Stimulated activated CD4-positive, alpha-beta T cell treated with anti-CD3 and anti-CD28 coated beads, Interleukin-4, amount 100 ng/mL, for 24 hours (primary cell): Measurements from ENCODE around the gene CYP4B1.

Source experiments
- DNase-seq: peaks from one replicate; pipeline ENCODE4 v3.0.0-alpha.2; 2020

CYP4B1 gene

GRCh38 chr1:46797696-46798470, 963 bp upstream of the CYP4B1 start:
- no peak for DNase-seq

- no peak for DNase-seq
Observed at GRCh38 chr1:46800742-46801141, 1.9 kb downstream of the CYP4B1 start.

- DNase-seq = no peak
Observed at GRCh38 chr1:46801323-46802055, 2.6 kb downstream of the CYP4B1 start.

- no peak for DNase-seq
Observed at GRCh38 chr1:46802081-46802480, 3.2 kb downstream of the CYP4B1 start.

- no peak for DNase-seq
Observed at GRCh38 chr1:46802901-46803574, 4.2 kb downstream of the CYP4B1 start.

GRCh38 chr1:46804027-46804889, 5.4 kb downstream of the CYP4B1 start:
- DNase-seq = no peak

- DNase-seq = no peak
Observed at GRCh38 chr1:46804926-46805325, 6.1 kb downstream of the CYP4B1 start.

- DNase-seq = no peak
Observed at GRCh38 chr1:46805755-46806154, 6.9 kb downstream of the CYP4B1 start.

GRCh38 chr1:46806196-46807020, 7.6 kb downstream of the CYP4B1 start:
- no peak for DNase-seq

GRCh38 chr1:46807046-46807972, 8.5 kb downstream of the CYP4B1 start:
- DNase-seq = no peak

- no peak for DNase-seq
Observed at GRCh38 chr1:46809071-46809470, 10.2 kb downstream of the CYP4B1 start.

- DNase-seq = no peak
Observed at GRCh38 chr1:46809904-46810303, 11.1 kb downstream of the CYP4B1 start.

- no peak for DNase-seq
Observed at GRCh38 chr1:46810596-46810995, 11.8 kb downstream of the CYP4B1 start.

- no peak for DNase-seq
Observed at GRCh38 chr1:46811053-46811452, 12.2 kb downstream of the CYP4B1 start.

GRCh38 chr1:46812065-46812963, 13.5 kb downstream of the CYP4B1 start:
- DNase-seq = no peak

- DNase-seq = no peak
Observed at GRCh38 chr1:46812996-46813857, 14.4 kb downstream of the CYP4B1 start.

- DNase-seq = no peak
Observed at GRCh38 chr1:46813858-46814396, 15.1 kb downstream of the CYP4B1 start.

- no peak for DNase-seq
Observed at GRCh38 chr1:46815133-46815532, 16.3 kb downstream of the CYP4B1 start.
